ENCODE data around the gene LUZP2.

Gene LUZP2

GRCh38 chr11:24496736-24497725 lies at the start of gene LUZP2:
Gene LUZP2, plus strand, starts transcription at chr11:24497053.
- DNase-seq (ENCODE audit: low read depth) = peak; percentile 36

- DNase-seq (ENCODE audit: low read depth) = peak; percentile 0
Measured at GRCh38 chr11:24453129-24453718, 43.6 kb upstream of the LUZP2 start.

DNA sequence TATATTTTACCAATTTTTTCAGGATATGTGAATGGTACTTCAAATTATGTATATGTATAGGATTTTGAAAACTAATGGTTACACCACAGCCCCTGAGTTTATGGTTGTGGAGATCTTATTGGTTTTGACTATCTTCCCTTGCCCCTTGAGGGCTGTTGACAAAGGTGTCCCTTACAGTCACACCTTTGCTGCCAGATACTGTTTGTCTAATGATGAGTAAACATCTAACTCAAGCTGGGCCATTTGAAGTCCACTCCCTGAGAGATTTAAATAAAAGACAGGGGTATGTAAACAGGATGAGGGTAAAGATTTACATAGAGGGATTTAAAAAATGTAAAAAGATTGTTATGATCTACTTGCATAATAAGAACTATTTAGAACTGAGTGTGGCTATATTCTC lies 38.9 kb upstream of the LUZP2 start:
- DNase-seq (ENCODE audit: low read depth) = no peak

DNA sequence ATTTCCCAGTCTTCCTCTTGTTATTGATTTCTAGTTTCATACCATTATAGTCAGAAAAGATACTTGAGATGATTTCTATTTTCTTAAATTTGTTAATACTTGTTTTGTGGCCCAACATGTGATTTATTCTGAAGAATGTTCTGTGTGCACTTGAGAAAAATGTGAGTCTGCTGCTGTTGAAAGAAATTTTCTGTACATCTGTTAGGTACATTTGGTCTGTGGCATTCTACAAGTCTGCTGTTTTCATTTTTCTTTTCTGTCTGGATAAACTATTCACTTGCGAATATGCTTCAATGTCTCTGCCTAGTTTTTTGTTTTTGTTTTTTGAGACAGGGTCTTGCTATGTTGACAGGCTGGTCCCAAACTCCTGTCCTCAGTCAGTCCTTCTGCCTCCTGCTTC lies 26.4 kb upstream of the LUZP2 start:
- DNase-seq (ENCODE audit: low read depth) = no peak

DNA sequence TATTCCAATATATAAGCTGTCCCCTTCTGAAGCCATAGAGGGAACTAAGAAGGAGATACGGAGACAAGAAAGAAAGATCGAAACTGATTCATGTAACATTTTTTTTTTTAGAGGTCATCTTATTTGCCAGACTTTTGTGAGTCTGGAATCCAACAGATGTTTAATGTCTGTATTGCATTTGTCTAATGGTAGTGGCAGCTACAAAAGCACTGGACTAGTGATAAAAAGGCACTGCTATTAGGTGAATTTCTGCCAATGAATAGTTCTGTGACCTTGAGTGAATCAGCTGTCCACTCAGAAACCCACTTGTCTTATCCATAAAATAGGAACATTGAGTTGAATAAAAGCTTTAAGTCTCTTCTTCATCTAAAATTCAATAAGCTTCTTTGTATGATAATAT lies 25.8 kb upstream of the LUZP2 start:
- no peak for DNase-seq (ENCODE audit: low read depth)

DNA sequence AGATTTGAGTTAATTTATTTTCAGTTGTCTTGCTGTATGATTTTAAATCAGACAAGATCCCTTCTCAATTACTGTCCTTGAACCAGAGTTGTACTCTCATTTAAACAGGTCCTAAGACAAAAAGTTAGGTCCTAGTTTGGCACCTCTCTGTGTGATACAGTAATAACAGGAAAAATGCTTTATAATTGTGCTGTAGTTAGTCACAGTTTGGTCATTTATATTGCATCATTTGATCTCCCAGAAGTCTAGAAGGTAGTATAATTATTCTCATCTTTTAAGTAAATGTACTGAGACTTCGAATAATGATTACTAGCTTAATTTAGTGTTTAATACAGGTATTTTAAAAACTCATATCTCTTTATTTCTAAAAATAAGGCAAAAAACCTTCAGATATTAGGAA lies 18.1 kb upstream of the LUZP2 start:
- DNase-seq (ENCODE audit: low read depth) = peak; percentile 5

DNA sequence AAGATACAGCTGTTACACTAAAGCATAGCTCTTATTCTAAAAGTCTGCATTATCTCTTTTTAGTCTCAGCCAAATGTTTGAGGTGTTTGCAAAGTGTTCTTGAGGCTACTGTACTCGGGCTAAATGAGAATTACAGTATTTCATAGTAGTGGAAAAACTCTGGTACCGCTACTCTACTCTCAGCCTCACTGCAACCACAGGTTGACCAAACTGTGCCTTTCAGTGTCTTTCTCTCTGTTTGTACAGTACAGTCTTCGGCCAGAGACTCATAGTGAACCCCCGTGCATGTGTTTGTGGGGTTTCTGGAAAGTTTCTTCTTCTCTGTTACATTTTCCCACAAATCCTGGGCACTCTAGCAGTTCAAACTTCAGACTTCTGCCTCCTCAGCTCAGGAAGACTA lies 7.4 kb upstream of the LUZP2 start:
- no peak for DNase-seq (ENCODE audit: low read depth)

GRCh38 chr11:24496386-24496735 lies 492 bp upstream of the LUZP2 start:
- DNase-seq (ENCODE audit: low read depth) = peak; percentile 6

DNA sequence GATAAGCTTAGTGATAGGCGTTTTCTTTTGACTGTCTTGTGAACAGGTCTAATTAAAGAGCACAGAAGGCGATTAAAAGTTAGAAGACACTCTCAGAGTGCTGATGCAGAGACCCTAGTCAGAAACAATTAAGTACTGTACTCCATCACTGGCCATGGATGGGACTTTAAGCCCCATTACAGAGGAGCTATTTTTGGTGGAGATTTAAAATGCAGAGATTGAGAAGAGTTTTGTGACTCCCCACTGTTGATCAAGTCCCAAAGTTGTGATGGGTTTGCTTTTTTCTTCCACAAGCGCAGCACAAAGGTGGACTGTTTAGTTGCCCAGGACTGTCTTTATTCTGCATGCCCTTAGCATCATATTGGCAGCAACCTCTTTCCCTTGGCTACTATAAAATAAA lies 978 bp downstream of the LUZP2 start:
- no peak for DNase-seq (ENCODE audit: low read depth)

DNA sequence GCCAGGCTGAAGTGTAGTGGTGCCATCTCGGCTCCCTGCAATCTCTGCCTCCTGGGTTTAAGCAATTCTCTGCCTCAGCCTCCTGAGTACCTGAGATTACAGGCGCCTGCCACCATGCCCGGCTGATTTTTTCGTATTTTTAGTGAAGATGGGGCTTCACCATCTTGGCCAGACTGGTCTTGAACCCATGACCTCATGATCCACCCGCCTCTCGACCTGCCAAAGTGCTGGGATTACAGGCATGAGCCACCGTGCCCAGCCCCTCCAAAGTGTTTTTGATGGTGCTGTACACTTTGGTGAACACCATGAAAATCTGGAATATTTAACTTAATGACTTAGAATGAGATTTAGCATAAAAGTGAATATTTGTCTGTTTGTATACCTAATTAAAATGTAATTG lies 5.6 kb downstream of the LUZP2 start:
- DNase-seq (ENCODE audit: low read depth) = no peak

- DNase-seq (ENCODE audit: low read depth) = peak; percentile 31
Measured at GRCh38 chr11:24509114-24509513, 12.3 kb downstream of the LUZP2 start.

GRCh38 chr11:24511511-24511910 lies 14.7 kb downstream of the LUZP2 start:
- no peak for DNase-seq (ENCODE audit: low read depth)

DNA sequence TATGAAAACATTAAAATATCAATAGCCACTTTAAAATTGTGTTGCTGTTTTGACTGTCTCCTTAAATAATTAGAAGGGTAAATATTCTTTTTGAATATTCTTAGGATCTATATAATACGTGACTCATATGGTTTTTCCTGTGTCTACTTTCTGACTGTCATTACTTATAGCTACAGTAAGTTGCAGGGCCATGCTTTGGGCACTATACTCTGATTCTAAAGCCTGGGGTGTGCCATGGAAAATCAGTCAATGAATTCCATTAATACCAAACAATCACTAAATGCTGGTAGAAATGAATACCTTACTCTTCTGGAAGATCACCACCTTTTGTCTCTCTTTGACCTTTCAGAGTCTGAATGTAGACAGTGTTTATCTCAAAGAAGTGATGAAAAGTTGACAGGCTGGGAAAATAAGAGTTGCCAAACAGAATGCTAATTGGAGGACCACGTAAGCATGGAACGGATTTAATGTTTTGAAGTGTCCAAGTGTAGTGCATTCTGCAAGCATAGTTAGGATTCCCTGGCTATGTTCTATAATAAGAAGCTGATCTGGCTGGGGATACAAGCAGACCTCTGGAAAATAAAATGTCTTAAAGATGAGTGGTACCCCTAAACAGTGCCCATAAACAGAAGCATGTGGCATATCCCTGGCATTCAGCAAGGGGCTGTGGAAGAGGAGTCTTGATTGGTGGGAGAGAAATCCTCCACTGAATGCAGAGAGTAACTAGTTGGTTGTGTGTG lies 16.8 kb downstream of the LUZP2 start:
- no peak for DNase-seq (ENCODE audit: low read depth)

GRCh38 chr11:24514219-24514594 lies 17.4 kb downstream of the LUZP2 start:
- DNase-seq (ENCODE audit: low read depth) = no peak

DNA sequence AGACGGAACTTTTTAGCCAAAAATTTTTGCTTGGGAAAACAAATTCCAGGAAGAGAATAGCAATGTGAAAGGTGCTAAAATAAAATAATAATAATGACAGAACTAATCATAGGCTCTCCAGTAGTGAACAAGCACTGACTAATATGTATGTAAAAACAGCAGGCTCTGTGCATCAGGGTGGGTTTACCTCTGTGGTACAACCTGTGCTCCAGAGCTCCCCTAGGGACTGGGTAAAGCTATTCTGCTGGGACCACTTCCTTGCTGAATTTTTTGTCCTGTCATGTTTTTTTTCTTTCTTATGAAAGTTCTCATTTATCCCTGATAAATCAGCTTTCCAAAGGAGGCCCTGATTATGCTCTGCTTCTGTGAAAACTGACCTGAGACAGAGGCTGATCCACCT lies 18.8 kb downstream of the LUZP2 start:
- DNase-seq (ENCODE audit: low read depth) = no peak

DNA sequence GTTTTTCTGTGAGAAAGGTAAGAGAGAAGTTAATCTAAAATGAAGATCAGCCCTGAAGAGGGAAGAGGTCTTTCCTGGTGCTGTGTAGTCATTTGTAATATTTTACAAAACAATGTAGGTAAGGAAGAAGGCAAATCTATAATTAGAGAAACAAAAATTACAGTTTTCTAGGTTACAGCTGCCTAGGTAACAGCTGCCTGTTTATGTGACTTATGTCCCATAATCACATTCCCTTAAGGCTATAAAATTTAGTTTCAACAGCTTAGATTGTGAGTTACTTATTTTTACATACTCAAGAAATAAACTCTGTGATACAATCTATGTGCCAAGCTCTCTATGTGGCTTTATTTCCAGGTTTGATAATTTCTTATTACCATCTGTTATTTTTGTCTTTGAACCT lies 19.8 kb downstream of the LUZP2 start:
- no peak for DNase-seq (ENCODE audit: low read depth)

- DNase-seq (ENCODE audit: low read depth) = no peak
Measured at GRCh38 chr11:24521601-24522000, 24.7 kb downstream of the LUZP2 start.

DNA sequence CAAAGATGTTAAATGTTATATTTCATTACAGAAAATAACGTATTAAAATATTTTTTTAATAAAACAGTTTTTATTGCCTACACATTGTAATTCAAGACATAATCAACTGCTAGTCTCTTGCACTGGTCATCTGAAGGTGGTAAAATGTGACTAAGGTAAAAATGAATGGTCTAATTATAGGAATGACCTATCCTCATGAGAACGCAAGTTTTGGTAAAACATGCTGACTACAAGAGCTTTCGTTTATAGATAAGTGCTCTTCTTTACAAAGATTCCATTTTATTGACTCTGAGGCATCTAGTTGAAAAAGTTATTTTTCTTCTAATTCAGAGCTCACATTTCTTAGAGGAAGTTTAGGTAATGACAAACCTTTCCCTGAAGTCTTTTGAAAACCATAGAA lies 27.3 kb downstream of the LUZP2 start:
- DNase-seq (ENCODE audit: low read depth) = no peak

- DNase-seq (ENCODE audit: low read depth) = peak; percentile 36
Measured at GRCh38 chr11:24531528-24531927, 34.7 kb downstream of the LUZP2 start.

- peak; percentile 11 for DNase-seq (ENCODE audit: low read depth)
Measured at GRCh38 chr11:24543771-24544170, 46.9 kb downstream of the LUZP2 start.

GRCh38 chr11:24556693-24557092 lies 59.8 kb downstream of the LUZP2 start:
- no peak for DNase-seq (ENCODE audit: low read depth)

DNA sequence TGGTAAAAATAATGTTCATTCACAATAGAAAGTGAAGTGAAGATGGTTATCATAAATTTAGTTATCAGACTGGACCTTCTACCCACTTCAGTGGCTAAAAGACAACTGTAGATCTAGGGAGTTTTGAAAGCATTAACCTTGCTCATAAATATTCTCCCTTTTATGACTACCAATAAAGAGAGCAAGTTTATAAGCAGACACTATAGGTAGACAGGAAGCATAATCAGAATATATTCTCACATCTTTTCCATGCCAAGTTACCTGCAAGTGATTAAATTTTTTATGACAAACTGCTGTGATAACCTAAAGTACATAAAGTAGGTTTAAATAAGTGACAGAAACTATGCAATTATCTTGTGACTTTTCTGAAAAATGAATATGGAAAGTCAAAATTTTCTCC lies 62.5 kb downstream of the LUZP2 start:
- no peak for DNase-seq (ENCODE audit: low read depth)

DNA sequence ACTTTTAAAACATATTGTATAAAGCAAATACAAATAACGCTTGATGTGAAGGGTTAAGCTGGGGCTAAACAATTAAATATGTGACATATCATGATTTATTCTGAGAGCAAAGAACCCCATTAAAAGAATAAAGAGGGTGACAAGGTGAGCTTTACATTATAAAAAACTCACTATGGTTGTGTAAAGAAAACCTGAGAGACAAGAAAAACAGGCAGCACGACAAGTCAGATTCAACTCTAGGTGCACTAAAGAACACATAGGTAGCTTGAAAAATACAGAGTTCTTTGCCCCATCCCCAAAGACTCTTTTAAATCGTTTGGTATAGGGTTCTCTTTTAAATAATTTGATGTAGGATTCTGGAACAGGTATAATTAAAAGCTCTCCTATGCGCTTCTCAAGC lies 63.5 kb downstream of the LUZP2 start:
- no peak for DNase-seq (ENCODE audit: low read depth)
